Endothelial cell (in vitro differentiated cells): ENCODE data around the gene CABYR. TPM values are rescaled to one million over a fixed set of nuclear protein-coding genes. Genes with fewer than 3 reads are reported as not detected.

Experiments used
- DNase-seq: peaks from one replicate; pipeline ENCODE4 v3.0.0; 2021; ENCODE audit warnings: low spot score
- H3K27ac Mint-ChIP-seq: one replicate; pipeline ENCODE4 v1.8.0; 2021; ENCODE audit warnings: mixed read lengths, inconsistent platforms; ENCODE audit not compliant: unreplicated experiment
- H3K27me3 Mint-ChIP-seq: one replicate; pipeline ENCODE4 v1.8.0; 2021; ENCODE audit warnings: mild to moderate bottlenecking, moderate library complexity, mixed read lengths, inconsistent platforms; ENCODE audit not compliant: unreplicated experiment
- H3K36me3 Mint-ChIP-seq: one replicate; pipeline ENCODE4 v1.8.0; 2021; ENCODE audit warnings: mild to moderate bottlenecking, low read depth, mixed read lengths, inconsistent platforms; ENCODE audit not compliant: unreplicated experiment
- H3K4me1 Mint-ChIP-seq: one replicate; pipeline ENCODE4 v1.8.0; 2021; ENCODE audit warnings: mild to moderate bottlenecking, mixed read lengths, inconsistent platforms; ENCODE audit not compliant: unreplicated experiment
- H3K4me3 Mint-ChIP-seq: one replicate; pipeline ENCODE4 v1.8.0; 2021; ENCODE audit warnings: mild to moderate bottlenecking, mixed read lengths, inconsistent platforms; ENCODE audit not compliant: unreplicated experiment
- H3K9me3 Mint-ChIP-seq: one replicate; pipeline ENCODE4 v1.8.0; 2021; ENCODE audit warnings: mixed read lengths, inconsistent platforms; ENCODE audit not compliant: unreplicated experiment
- total RNA-seq: library from RNA; stranded (reverse); fragmentation: NEBNext Ultra II Directional; extraction: Animal tissue kit (Norgen Biotek cat#: 25700); gene quantifications from one replicate; pipeline ENCODE4 v1.2.1, GENCODE V29; 2021; ENCODE audit not compliant: unreplicated experiment
- TF ChIP-seq, protein P1 (sequence below): fragments of 200-600 bp; sonication (generic); IDR thresholded peaks from one replicate; pipeline ENCODE4 v1.5.0; 2021; ENCODE audit warnings: antibody characterized with exemption; ENCODE audit not compliant: unreplicated experiment

The CABYR gene
- total RNA-seq, 1 donor from 2014 or later, result 8.4 TPM

- H3K9me3 Mint-ChIP-seq, result no peaks in the 10 kb centered on the region
- no peak overlapping the region for H3K4me3 Mint-ChIP-seq
- TF ChIP-seq, protein P1, sequence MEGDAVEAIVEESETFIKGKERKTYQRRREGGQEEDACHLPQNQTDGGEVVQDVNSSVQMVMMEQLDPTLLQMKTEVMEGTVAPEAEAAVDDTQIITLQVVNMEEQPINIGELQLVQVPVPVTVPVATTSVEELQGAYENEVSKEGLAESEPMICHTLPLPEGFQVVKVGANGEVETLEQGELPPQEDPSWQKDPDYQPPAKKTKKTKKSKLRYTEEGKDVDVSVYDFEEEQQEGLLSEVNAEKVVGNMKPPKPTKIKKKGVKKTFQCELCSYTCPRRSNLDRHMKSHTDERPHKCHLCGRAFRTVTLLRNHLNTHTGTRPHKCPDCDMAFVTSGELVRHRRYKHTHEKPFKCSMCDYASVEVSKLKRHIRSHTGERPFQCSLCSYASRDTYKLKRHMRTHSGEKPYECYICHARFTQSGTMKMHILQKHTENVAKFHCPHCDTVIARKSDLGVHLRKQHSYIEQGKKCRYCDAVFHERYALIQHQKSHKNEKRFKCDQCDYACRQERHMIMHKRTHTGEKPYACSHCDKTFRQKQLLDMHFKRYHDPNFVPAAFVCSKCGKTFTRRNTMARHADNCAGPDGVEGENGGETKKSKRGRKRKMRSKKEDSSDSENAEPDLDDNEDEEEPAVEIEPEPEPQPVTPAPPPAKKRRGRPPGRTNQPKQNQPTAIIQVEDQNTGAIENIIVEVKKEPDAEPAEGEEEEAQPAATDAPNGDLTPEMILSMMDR, result no peak
- H3K27ac Mint-ChIP-seq, result no peak overlapping the region
- H3K36me3 Mint-ChIP-seq, result no peaks in the 10 kb centered on the region
- H3K27me3 Mint-ChIP-seq, result no peaks in the 10 kb centered on the region
- no peaks in the 10 kb centered on the region for H3K4me1 Mint-ChIP-seq
- DNase-seq, result no peak
Observed at GRCh38 chr18:24201699-24202687, 63.1 kb downstream of the CABYR start.

- no peak overlapping the region for H3K27ac Mint-ChIP-seq
- no peaks in the 10 kb centered on the region for H3K9me3 Mint-ChIP-seq
- H3K4me1 Mint-ChIP-seq, result no peaks in the 10 kb centered on the region
- H3K4me3 Mint-ChIP-seq, result no peak overlapping the region
- no peaks in the 10 kb centered on the region for H3K27me3 Mint-ChIP-seq
- TF ChIP-seq, protein P1, result no peak
- H3K36me3 Mint-ChIP-seq, result no peaks in the 10 kb centered on the region
- DNase-seq, result no peak
Observed at GRCh38 chr18:24204904-24205303, 66.0 kb downstream of the CABYR start.

DNA sequence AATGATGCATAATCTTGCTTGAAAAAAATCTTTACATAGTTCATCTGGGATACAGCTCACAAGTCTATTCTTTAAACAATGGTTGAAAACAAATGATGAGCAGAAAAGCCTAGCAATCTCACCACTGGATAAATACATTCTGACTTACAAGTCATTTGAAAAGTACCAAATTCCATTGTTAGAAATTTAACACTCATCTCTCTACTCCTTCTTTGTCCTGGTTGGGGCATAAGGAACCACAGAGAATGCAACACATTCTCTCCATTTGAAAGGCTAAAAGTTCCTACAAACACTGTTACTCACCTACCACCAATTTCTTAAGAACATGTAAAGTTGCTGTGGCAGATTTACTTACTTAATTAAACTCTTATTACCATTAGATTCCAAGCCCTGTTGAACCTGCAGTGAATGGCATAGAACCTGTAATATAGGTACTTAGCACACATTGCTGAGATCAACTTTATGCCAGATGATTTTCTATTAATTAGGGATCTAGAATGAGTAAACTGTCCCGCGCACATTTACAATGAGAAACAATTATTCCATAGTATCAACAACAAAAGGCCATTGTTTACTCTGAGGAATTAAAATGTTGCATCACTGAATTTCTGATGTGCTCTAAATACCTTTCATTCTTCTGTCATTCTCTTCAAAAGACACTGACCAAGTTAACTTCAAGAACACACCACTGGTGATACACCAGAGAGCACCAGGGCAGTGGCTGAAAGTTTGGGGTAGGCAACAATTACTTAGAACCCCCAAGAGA, 69.6 kb downstream of the CABYR start:
- DNase-seq, result no peak
- Mint-ChIP-seq H3K4me1 (no peaks in the 10 kb centered on the region), H3K27me3 (no peaks in the 10 kb centered on the region), H3K27ac (no peak overlapping the region), H3K4me3 (no peak overlapping the region), H3K36me3 (no peaks in the 10 kb centered on the region), H3K9me3 (no peaks in the 10 kb centered on the region)
- TF ChIP-seq, protein P1, result no peak

GRCh38 chr18:24209558-24209957, 70.7 kb downstream of the CABYR start:
- Mint-ChIP-seq H3K9me3 (no peaks in the 10 kb centered on the region), H3K27me3 (no peaks in the 10 kb centered on the region), H3K4me1 (peaks cover 4% of the 10 kb centered on the region), H3K4me3 (no peak overlapping the region), H3K36me3 (no peaks in the 10 kb centered on the region), H3K27ac (no peak overlapping the region)
- no peak for DNase-seq
- TF ChIP-seq, protein P1, result no peak

Other genes with a start within 250 kb of the CABYR start
- gene TTC39C, start 124.3 kb upstream of the CABYR start, total RNA-seq, result 14.3 TPM